ENCODE results near the gene NECTIN4.
A peak's percentile ranks its signal among the peaks of the same experiment; 100 is the strongest.

DNA sequence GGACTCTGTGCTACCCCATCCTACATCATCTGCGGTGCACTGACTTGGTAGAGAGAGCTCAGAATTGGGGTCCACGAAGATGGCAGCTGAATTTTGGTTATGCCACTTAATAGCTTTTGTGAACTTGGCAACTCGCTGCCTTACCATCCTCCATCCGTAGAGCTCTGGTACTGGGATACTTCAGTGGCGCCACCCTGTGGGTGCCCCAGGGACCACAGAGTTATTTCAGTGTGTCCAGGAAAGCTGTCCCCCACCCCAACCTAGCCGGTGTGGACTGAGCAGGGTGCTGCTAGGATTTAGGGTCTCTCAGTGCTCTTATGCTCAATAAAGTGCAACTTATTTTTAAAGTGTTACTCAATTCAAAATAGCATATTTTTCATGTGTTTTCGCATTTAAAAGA lies 34.6 kb downstream of the NECTIN4 start:
- TF ChIP-seq, protein P1, sequence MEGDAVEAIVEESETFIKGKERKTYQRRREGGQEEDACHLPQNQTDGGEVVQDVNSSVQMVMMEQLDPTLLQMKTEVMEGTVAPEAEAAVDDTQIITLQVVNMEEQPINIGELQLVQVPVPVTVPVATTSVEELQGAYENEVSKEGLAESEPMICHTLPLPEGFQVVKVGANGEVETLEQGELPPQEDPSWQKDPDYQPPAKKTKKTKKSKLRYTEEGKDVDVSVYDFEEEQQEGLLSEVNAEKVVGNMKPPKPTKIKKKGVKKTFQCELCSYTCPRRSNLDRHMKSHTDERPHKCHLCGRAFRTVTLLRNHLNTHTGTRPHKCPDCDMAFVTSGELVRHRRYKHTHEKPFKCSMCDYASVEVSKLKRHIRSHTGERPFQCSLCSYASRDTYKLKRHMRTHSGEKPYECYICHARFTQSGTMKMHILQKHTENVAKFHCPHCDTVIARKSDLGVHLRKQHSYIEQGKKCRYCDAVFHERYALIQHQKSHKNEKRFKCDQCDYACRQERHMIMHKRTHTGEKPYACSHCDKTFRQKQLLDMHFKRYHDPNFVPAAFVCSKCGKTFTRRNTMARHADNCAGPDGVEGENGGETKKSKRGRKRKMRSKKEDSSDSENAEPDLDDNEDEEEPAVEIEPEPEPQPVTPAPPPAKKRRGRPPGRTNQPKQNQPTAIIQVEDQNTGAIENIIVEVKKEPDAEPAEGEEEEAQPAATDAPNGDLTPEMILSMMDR (conservative IDR thresholded peaks at IDR 0.05; ENCODE audit: low read length) = peak; percentile 80
- TF ChIP-seq EZH2phosphoT487 (IDR thresholded peaks at IDR 0.05; ENCODE audit: borderline replicate concordance, low read depth, low read length) = no peak
